ENCODE results near the gene GOLGA3.
A peak's percentile ranks its signal among the peaks of the same experiment; 100 is the strongest.

Gene GOLGA3

GRCh38 chr12:132773077-132773955 is 55.4 kb downstream of the GOLGA3 start:
- Histone ChIP-seq H3K9me3 (no peaks in the 10 kb centered on the region), H3K4me1 (peaks cover 0 to 7% (median 3%) of the 10 kb centered on the region in 4 donors), H3K27ac (no peak overlapping the region), H3K27me3 (no peaks in the 10 kb centered on the region), H3K4me3 (no peak overlapping the region), H3K36me3 (peaks cover 70 to 87% (median 77%) of the 10 kb centered on the region in 3 donors)
- no peak for DNase-seq
- TF ChIP-seq CTCF (IDR thresholded peaks at IDR 0.05), result no peak
- intact Hi-C loops (cut with DNase I; ENCODE audit: low total_unique reads), result loop anchor here (10.0 kb wide), 1 partner anchor 51 kb away; the partner anchor contains the start of gene GOLGA3

- Histone ChIP-seq H3K27ac (no peak overlapping the region), H3K36me3 (peaks cover 63 to 80% (median 73%) of the 10 kb centered on the region in 3 donors), H3K4me3 (no peak overlapping the region), H3K9me3 (no peaks in the 10 kb centered on the region), H3K27me3 (no peaks in the 10 kb centered on the region), H3K4me1 (peaks cover 0 to 7% (median 3%) of the 10 kb centered on the region in 4 donors)
- peak in 1 of 2 donors; percentile 46 for DNase-seq
- TF ChIP-seq CTCF (IDR thresholded peaks at IDR 0.05), result no peak
- intact Hi-C loops (cut with DNase I; ENCODE audit: low total_unique reads), result loop anchor here (10.0 kb wide), 1 partner anchor 52 kb away; the partner anchor contains the start of gene GOLGA3
These were observed 56.1 kb downstream of the GOLGA3 start for GRCh38 chr12:132772606-132773005.

- Histone ChIP-seq H3K36me3 (peaks cover 50 to 67% (median 63%) of the 10 kb centered on the region in 3 donors), H3K4me3 (no peak overlapping the region), H3K4me1 (no peaks in the 10 kb centered on the region), H3K27ac (no peak overlapping the region), H3K27me3 (no peaks in the 10 kb centered on the region), H3K9me3 (no peaks in the 10 kb centered on the region)
- DNase-seq, result no peak
- intact Hi-C loops (cut with DNase I; ENCODE audit: low total_unique reads), result loop anchor here (10.0 kb wide), 1 partner anchor 54 kb away; the partner anchor contains the start of gene GOLGA3
- no peak for TF ChIP-seq CTCF (IDR thresholded peaks at IDR 0.05)
These were observed 57.4 kb downstream of the GOLGA3 start for GRCh38 chr12:132771126-132771838.

GRCh38 chr12:132766380-132767085 is 62.1 kb downstream of the GOLGA3 start:
- peak in 1 of 2 donors; percentile 70 for DNase-seq

More at GRCh38 chr12:132766380-132767085, 62.1 kb downstream of the GOLGA3 start:
- no peaks in the 10 kb centered on the region for H3K27me3 ChIP-seq
- H3K9me3 ChIP-seq, result no peaks in the 10 kb centered on the region
- H3K4me3 ChIP-seq, result no peak overlapping the region
- H3K4me1 ChIP-seq, result peaks cover 0 to 8% (median 7%) of the 10 kb centered on the region in 4 donors
- H3K36me3 ChIP-seq, result peaks cover 3 to 20% (median 18%) of the 10 kb centered on the region in 3 donors
- H3K27ac ChIP-seq, result peak overlapping the region in 1 of 2 donors; percentile 36
- no peak for TF ChIP-seq CTCF (IDR thresholded peaks at IDR 0.05)
- intact Hi-C loops (cut with DNase I; ENCODE audit: low total_unique reads), result loop anchor here (10.0 kb wide), 2 partner anchors 52 to 138 kb away; partner anchors contain the start of gene PGAM5

All from tibial artery (tissue), 4 donors.